HG02840 (cell line): Measurements from ENCODE around the gene KCNK10.

ENCODE experiments used
- ATAC-seq: cut with Tn5 transposase; IDR thresholded peaks from one replicate; pipeline ENCODE4 v1.9.1; 2021; ENCODE audit warnings: mild to moderate bottlenecking, moderate library complexity, moderate number of reproducible peaks; ENCODE audit not compliant: unreplicated experiment, low FRiP score

Gene KCNK10

DNA sequence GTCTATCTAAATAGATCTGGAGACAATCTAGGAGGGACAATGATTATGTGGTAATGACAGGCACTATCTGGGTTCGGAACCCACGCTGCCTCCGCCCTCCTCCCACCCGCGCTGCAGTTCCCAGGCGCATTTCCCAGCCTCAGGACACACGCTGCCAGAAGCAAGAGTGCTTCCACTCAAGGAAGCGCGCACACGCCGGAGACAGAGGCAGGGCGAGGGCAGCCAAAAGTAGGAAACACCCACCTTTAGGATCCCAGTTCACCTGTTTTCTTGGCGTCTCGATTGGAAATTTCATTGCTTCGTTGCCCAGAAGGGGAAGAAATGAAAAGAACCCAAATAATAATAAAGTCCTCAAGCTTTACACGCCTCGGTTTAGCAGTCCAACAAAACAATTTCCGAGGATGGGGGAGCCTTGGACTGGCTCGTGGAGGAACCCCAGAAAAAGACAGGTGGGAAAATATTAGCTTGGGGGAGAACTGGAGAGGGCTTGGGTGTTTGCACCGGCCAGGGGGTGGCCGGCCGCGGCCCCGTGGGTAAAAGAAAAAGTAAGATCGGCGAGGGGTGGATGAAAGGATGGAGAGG lies 474 bp downstream of the KCNK10 start:
- ATAC-seq: no peak

DNA sequence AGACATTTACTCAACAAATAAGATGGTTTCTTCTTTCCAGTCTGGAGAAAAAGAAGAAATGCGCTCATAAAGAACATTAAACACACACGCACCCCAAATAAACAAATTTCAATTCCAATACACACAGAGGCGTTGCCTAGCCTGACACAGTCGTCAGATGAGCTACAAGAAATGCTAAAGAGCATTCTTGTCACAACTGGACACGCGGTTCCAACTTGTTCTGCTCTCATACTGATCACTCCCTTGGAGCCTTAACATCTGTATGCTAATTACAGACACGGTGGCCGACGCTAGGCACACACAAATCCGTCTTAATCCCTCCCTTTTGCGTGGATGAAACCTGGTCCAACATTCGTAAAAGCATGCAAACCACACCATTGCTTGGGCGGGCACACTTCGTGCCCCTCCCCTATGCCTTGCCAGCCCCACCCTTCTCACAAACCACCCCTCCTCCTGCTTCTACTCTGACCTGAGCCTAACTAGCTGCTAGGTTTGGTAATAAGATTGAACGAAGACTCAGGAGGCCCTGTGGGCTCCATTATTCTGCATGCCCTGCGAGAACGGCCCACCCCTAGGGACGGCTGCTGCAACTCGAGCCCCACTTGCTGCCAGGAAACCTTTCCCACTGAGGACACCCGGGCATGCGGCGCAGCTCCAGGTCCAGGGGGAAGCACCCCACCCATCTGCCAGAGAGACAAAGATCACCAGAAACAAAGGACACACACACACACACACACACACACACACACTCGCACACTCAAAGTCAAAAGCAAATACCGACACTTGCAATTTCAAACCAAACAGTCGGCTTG lies 1.2 kb downstream of the KCNK10 start:
- ATAC-seq: no peak

DNA sequence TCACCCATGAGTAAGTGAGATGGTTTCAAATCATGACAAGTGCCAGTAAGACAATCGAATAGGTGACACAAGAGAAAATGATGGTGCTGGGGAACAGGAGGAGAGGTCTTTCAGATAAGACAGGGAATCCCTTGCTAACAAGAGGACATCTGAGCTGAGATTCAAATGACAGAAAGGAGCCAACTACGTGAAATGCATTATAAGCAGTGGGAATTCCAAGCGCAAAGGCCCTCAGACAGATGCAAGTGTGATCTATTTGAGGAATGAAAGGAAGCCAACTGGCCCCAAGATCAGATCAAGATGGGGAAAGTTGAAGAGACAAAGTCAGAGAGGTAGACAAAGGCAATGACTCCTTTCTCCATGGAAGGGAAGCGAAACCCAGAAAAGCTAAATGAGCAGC lies 4.7 kb downstream of the KCNK10 start:
- no peak for ATAC-seq

DNA sequence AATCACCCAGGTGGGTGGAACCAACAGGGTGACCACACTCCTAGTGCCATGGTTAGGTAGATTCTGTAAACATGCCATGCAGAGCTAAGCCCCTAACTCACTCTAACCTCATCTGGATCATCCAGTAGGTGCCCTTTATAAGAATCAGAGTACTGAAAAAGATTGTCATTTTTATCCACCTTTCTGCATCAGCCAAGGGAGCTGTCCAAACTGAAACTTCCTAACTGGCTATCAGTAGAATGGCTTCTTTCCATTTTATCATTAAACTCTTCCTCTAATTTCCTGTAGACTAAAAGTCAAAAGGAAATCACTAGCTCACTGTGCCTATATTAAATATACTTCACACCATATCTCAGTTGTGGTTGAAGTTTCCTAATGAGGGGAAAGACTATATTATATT lies 6.5 kb downstream of the KCNK10 start:
- no peak for ATAC-seq

DNA sequence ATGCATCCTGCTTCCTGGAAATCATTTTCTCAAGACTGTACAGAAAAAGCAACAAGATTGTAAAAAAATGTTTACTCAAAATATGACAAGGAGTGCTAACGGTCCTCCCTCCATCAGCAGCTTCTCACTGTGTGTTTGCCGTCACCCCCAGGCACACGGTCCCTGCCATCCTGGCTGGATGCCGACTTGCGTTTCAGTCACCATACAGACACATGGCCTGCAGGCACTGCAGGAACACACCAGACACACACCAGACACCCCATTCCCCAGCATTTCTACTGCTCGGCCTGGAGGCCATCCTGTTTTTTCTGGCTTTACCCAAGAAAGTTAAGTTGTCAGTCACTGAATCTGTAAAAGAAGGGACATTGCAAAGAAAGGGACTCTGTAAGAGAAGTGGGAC lies 10.8 kb downstream of the KCNK10 start:
- ATAC-seq: no peak

DNA sequence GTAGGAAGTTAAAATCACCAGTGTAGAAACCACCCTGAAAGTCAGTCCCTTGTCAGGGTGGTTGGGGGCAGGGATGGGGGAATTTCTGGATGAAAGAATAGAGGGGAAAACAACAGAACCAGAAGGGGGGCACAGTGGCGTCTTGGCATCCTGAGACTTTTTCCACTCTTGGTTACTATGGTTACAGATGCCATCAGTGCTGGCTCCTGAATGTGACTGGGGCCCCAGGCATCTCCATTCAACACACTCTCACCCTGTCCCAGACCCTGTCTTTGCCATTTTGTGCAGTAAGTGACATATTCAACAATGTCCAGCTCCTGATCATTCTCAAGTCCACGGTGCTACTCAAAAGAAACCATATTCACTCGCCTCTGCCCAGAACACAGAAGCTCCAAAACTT lies 11.3 kb downstream of the KCNK10 start:
- ATAC-seq: no peak

DNA sequence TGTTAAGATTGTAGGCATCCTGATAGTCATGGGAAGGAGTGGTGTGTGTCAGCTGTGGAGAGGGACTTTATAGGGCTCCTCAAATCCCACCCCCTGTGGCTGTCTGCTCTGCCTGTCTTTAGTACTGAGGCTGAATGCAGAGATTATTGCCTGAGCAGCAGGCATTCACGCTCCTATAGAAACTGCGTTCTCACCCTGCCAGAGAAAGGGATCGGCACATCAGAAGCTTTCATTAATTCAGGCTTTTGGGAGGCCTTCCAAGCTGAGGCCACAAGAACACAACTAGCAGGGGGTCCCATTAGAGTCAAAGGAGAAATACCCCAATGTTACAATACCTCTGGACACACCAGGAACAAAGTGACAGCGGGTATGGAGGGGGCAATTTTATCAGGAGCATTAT lies 12.6 kb downstream of the KCNK10 start:
- ATAC-seq: no peak

DNA sequence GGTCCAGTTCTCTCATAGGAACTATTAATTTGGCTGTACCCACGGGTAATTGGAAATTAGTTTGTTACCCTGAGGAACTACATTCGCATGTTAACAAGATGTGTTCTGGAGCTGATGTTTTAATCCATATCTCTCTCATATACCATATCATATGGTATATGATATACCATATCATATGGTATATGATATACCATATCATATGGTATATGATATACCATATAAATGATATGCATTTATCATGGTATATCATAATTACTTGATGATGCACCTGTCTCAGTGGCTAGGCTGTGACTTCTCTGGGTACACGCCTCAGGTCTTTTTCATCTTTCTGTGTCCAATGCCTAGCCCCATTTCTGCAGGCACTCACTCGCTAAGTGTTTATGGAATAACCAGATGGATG lies 13.0 kb downstream of the KCNK10 start:
- ATAC-seq: no peak

DNA sequence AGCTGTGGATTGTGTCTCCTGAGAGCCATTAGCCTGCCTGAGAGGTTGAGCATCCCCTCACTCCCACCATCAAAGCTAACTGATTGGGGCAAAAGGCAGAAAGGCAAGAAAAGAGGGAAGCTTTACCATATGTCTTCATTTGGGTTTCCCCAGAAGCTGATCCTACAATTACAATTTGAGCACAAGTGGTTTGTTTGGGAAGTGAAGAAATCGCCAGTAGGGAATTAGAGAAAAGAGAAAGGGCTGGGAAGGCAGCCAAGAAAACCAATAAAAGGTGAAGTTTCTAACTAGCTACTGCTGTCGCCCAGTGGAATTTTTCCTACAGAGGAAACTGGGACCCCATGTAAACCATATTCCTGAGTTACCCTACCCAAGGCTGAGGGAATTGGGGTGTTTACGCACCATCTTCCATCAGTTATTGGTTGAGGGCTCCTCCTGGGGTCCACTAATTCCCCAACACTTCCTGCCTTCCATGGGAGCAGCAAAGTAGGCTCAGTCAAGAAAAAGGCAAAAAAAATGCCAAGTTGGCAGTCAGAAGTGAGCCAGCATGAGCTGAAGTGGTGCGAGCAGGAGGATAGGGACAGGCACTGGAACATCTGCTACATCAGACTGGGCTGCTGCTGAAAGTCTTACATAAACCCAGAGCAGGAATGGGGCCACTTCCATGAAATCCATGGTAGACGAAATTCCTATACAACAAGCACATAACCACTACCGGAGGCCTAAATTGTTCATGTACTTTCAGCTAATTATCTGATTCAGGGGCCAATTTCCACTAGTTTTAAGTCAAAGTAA lies 17.3 kb downstream of the KCNK10 start:
- no peak for ATAC-seq

DNA sequence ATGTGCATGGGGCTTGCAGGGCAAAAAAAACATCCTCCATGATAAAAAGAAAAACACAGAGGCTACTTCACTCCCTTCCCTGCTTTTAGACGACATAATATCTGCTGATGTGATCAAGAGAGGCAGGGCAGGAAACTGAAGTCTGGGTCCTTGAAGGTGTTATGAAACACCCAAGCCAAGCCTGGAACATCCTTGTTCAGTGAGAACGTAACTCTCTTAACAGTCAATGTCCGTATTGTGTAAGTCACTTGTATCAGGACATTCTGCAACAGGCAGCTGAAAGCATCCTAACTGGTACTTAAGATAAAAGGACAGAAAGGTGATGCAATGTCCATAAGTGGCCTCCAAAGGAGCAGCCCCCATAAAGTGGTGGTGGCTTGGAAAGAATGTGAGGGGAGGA lies 20.0 kb downstream of the KCNK10 start:
- no peak for ATAC-seq

DNA sequence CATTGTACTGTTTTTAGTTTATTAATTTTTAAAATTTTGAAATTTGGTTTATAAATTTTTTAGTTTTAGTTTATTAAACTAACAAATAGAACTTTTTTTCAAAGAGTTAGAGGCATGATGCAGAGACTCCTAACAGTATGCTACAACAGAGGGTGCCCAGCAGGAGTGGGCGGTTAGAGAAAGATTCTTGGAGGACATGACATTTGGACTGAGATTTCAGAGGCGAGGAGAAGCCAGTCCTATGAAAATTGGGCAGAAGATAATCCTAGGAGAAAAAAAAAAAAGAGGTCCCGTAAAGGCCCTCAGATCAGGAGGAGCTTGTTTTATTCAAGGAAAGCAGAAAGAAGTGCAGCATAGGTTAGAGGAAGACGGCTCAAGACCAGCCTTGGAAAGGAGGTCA lies 21.7 kb downstream of the KCNK10 start:
- ATAC-seq: no peak

DNA sequence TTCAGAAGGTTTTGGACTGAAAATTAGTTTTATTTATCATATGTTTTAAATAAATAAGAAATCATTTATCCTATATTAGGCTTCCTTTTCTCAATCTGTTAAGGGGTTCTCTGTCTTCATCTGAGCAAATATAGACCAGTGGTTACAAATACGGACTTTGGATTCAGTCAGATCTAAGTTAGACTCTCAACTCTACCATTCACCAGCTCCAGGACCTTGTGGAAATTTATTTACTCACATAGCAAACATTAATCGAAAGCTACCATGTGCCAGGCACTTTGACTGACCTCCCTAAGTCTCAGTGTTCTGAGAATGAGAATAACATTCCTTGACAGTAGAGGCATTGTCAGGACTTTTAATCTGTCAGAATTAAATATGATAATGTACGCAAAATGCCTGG lies 22.3 kb downstream of the KCNK10 start:
- no peak for ATAC-seq

DNA sequence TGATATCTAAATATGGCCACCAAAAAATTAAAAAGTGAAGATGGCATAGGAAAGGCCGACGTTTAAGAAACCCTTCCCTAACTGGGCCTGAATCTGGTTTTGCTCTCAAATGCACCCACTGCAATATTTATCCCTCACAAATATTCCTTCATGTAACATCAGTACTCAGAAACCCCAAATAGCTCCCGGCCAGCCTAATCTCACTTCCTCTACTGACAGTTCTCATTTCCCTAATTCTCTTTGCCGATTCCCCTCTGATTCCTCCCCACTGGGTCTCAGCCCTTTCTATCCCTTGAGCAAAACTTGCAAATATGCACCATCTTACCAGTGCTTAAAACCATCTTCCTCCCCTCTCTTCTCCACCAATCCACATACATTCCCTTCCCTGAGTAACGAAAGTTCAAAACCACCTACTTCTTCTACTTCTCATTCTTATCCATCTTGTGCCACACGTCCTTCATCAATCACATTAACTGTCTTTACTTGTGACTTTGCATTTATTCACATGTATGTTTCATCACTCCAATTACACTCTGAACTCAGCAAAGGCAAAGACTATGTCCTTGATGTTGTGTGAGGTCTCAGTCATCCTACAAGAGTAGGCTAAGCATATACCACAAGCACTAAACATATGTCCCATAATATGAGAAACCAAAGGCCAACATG lies 23.1 kb downstream of the KCNK10 start:
- no peak for ATAC-seq

DNA sequence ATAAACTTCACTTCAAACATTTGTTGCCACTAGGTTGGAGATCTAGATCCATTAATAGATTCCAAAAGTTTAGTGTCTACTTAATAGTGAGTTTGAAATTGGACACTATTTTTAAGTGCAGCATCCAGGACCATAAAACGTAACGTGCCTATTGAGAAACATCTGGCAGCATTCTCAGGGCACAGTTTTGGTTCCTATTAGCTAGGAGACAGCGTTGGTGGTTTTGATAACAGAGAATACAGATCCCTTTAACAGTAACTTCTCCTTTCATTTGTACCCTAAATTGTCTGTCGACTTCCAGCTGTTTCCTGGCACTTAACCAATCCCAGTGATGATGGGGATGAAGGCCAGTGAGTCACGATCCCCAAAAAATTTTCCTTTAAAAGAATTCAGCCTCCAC lies 25.8 kb downstream of the KCNK10 start:
- ATAC-seq: no peak

DNA sequence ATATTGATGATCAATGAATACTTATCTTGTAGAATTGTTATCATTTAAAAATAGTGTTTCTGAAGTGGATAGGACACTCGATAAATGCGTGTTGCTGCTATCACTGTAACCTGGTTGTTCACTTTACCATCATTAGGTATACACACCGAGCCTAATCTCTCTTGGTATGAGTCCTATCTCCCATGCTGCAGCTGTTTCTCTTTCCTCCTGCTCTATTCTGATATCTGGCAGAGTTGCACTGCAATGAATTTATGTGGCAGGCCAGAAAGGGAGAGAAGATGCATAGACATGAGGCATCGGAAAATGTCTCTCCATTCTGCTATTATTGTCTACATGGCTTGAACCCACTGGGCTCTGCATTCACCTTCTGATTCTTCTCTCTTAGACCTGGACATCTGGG lies 26.7 kb downstream of the KCNK10 start:
- no peak for ATAC-seq

DNA sequence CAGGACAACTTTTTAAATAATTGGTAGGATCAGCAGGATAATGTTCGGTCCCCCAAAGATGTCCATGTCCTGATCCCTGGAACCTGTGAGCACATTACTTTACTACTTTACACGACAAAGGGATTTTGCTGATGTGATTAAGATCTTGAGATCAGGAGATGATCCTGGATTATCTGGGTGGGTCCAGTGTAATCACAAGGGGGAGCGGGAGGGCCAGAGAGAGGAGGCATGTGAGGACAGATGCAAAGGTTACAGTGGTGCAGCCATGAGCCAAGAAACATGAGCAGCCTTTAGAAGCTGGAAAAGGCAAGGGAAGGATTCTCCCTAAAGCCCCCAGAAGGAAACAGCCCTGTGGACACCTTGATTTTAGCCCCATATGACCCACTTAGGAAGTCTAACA lies 33.1 kb downstream of the KCNK10 start:
- no peak for ATAC-seq

DNA sequence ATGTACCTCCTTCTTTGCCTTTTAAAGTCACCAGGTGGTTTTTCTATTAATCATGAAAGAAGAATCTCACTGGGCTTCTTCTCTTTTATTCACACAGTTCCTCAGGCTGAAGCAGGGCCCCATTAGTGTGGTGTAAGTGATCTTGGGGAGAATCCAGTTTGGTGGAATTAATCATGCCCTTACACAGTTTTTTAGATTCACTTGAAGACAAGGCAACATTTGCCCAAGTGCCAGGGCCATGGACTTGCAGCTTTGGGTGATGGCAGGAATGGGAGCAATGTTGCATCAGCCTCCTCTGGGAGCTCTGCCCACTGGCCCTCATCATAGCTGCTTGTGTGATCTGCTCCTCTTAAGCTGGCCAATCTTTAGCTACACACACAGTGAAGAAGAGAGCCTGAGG lies 33.8 kb downstream of the KCNK10 start:
- no peak for ATAC-seq

DNA sequence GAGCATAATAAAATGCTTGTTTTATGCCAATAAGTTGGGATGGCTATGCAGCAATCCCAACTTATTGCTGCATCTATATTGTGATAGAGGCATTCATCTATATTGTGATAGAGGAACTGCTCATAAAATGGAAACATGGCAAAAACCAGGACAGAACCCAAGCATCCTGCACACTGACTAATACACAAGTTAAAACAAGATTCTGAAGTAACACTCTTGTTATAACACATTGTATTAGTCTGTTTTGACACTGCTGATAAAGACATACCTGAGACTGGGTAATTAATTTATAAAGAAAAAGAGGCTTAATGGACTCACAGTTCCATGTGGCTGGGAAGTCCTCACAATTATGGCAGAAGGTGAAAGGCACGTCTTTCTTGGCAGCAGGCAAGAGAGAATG lies 36.8 kb downstream of the KCNK10 start:
- no peak for ATAC-seq

DNA sequence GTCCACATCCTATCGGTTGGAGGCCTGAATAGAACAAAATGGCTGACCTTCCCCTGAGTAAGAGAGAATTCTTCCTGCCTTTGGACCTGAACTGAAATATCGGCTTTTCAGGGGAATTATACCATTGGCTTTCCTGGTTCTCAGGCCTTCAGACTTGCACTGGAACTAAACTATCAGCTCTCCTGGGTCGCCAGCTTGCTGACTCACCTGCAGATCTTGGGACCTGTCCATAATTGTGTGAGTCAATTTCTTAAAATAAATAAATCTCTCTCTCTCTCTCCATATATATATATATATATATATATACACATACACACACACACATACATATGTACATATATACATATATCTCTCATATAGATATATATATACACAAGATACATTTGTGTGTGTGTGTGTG lies 41.6 kb downstream of the KCNK10 start:
- no peak for ATAC-seq

DNA sequence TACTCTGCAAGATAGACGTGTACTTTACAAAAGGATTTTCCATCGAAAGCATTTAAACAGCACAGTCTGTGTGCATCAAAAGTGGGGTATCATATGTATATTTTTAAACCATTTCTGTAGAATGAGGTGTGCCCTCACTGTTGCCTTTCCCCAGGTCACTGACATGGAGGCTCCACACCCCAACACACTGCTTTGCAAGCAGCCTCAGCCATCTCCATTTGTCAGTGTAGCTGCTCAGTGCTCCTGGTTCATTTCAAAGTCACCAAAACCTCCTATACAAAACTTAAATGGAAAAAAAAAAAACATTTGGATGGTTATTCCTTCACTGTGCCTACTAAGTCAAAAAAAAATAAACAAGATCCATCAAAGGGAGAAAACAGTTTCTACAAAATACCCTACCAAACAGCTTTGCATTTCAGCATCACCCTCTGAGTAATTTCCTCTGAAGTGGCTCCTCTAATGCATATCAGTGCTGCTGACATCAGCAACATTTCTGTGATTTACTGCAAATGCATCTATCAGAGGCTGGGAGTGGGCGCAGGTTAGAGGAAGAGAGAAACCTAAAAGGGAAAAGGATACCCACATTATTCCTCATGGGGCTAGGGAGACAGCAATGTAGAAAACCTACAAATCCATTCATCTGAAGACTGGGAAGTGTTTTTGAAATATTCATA lies 46.0 kb downstream of the KCNK10 start:
- ATAC-seq: no peak
